ENCODE results near the gene TMEM72. TPM values are rescaled to one million over a fixed set of nuclear protein-coding genes. Genes with fewer than 3 reads are reported as not detected.
A peak's percentile ranks its signal among the peaks of the same experiment; 100 is the strongest.

TMEM72 gene
- total RNA-seq, 1 donor = not detected

DNA sequence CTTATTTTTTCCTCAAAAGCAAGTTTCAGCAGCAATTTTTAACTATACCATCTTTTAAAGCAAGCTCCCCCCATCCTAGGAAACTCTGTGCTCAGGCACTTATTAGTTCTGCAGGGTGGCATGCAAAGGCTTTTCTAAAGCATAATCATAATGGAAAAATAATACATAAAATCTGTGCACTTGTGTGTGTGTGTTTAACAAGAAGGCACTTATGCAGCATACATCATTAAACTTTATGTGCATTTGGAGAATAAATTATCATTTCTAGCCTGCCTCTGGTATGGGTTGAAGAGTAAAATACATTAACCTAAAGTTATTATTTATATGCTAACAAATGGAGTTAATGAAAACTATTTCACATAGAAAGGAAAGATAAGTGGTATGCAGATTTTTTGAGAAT lies 42.9 kb downstream of the TMEM72 start:
- Histone ChIP-seq H3K27ac (ENCODE audit: low read depth, low read length) (no peak overlapping the region), H3K27me3 (ENCODE audit: insufficient read depth, low read length) (no peaks in the 10 kb centered on the region), H3K4me2 (ENCODE audit: insufficient read depth, low read length) (no peak overlapping the region), H3K9me3 (ENCODE audit: low read depth, low read length) (no peaks in the 10 kb centered on the region), H3K4me1 (ENCODE audit: insufficient read depth, low read length) (peaks cover 13% of the 10 kb centered on the region), H3K4me3 (ENCODE audit: insufficient read depth, low read length) (no peak overlapping the region), H3K79me2 (ENCODE audit: insufficient read depth, low read length) (peaks cover 4% of the 10 kb centered on the region), H3K36me3 (ENCODE audit: insufficient read depth, low read length) (peaks cover 7% of the 10 kb centered on the region), H2AFZ (ENCODE audit: low read length) (no peak overlapping the region), H4K20me1 (ENCODE audit: insufficient read depth, low read length) (no peaks in the 10 kb centered on the region)
- TF ChIP-seq, protein P1, sequence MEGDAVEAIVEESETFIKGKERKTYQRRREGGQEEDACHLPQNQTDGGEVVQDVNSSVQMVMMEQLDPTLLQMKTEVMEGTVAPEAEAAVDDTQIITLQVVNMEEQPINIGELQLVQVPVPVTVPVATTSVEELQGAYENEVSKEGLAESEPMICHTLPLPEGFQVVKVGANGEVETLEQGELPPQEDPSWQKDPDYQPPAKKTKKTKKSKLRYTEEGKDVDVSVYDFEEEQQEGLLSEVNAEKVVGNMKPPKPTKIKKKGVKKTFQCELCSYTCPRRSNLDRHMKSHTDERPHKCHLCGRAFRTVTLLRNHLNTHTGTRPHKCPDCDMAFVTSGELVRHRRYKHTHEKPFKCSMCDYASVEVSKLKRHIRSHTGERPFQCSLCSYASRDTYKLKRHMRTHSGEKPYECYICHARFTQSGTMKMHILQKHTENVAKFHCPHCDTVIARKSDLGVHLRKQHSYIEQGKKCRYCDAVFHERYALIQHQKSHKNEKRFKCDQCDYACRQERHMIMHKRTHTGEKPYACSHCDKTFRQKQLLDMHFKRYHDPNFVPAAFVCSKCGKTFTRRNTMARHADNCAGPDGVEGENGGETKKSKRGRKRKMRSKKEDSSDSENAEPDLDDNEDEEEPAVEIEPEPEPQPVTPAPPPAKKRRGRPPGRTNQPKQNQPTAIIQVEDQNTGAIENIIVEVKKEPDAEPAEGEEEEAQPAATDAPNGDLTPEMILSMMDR (IDR thresholded peaks at IDR 0.05; ENCODE audit: extremely low read depth, low read depth, low read length) = no peak
- no peak for DNase-seq (ENCODE audit: insufficient read length, low spot score, missing footprints)

DNA sequence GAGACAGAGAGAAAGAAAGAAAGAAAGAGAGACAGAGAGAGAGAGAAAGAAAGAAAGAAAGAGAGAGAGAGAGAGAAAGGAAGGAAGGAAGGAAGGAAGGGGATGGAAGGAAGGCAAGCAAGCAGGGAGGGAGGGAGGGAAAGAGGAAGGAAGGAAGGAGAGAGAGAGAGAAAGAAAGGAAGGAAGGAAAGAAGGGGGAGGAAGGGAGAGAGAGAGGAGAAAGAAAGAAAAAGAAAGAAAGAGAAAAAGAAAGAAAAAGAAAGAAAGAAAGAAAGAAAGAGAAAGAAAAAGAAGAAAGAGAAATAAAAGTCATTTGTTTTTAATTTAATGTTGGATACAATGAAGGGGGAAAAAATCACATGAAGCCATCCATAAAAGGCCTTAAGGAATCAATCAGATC lies 43.8 kb downstream of the TMEM72 start:
- H3K36me3 ChIP-seq (ENCODE audit: insufficient read depth, low read length) = peaks cover 7% of the 10 kb centered on the region
- peaks cover 17% of the 10 kb centered on the region for H3K4me1 ChIP-seq (ENCODE audit: insufficient read depth, low read length)
- no peaks in the 10 kb centered on the region for H4K20me1 ChIP-seq (ENCODE audit: insufficient read depth, low read length)
- no peak for DNase-seq (ENCODE audit: insufficient read length, low spot score, missing footprints)
- H2AFZ ChIP-seq (ENCODE audit: low read length) = no peak overlapping the region
- no peak overlapping the region for H3K27ac ChIP-seq (ENCODE audit: low read depth, low read length)
- no peaks in the 10 kb centered on the region for H3K27me3 ChIP-seq (ENCODE audit: insufficient read depth, low read length)
- no peak overlapping the region for H3K4me3 ChIP-seq (ENCODE audit: insufficient read depth, low read length)
- H3K9me3 ChIP-seq (ENCODE audit: low read depth, low read length) = no peaks in the 10 kb centered on the region
- TF ChIP-seq, protein P1 (IDR thresholded peaks at IDR 0.05; ENCODE audit: extremely low read depth, low read depth, low read length) = no peak
- H3K4me2 ChIP-seq (ENCODE audit: insufficient read depth, low read length) = no peak overlapping the region
- peaks cover 4% of the 10 kb centered on the region for H3K79me2 ChIP-seq (ENCODE audit: insufficient read depth, low read length)

DNA sequence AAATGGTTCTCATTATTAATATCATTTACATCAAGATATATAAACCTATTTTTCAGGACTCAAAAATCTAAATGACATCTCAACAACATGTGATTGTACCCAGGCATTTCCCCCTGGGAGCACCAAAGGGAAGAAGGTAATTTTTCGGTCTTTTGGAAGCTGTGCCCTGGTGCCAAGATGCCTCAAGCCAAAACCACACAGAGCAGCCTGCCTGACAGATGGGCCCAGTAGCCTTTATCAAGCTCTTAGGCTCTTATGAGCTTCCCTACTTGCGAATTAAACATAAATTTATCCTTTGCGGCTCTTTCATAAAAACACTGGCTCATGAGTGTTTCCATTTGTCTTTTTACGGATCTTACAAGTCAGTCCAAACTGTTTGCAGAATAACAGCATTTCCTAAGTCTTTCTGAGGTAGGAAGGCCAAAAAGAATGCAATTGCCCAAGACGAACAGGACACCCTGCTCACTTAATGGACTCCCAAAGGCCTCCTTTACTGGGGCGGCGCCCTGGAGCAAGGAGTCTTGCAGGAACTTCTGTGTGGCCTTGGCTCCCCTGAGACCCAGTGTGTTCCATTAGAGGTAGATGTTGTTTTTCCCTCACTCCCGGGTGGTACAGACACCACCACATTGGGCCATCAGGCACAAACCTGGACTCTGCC lies 44.4 kb downstream of the TMEM72 start:
- Histone ChIP-seq H3K36me3 (ENCODE audit: insufficient read depth, low read length) (peaks cover 7% of the 10 kb centered on the region), H3K27me3 (ENCODE audit: insufficient read depth, low read length) (no peaks in the 10 kb centered on the region), H3K27ac (ENCODE audit: low read depth, low read length) (no peak overlapping the region), H3K79me2 (ENCODE audit: insufficient read depth, low read length) (peaks cover 4% of the 10 kb centered on the region), H4K20me1 (ENCODE audit: insufficient read depth, low read length) (no peaks in the 10 kb centered on the region), H3K4me2 (ENCODE audit: insufficient read depth, low read length) (no peak overlapping the region), H3K9me3 (ENCODE audit: low read depth, low read length) (no peaks in the 10 kb centered on the region), H2AFZ (ENCODE audit: low read length) (no peak overlapping the region), H3K4me3 (ENCODE audit: insufficient read depth, low read length) (no peak overlapping the region), H3K4me1 (ENCODE audit: insufficient read depth, low read length) (peaks cover 23% of the 10 kb centered on the region)
- TF ChIP-seq, protein P1 (IDR thresholded peaks at IDR 0.05; ENCODE audit: extremely low read depth, low read depth, low read length) = no peak
- DNase-seq (ENCODE audit: insufficient read length, low spot score, missing footprints) = peak; percentile 21

DNA sequence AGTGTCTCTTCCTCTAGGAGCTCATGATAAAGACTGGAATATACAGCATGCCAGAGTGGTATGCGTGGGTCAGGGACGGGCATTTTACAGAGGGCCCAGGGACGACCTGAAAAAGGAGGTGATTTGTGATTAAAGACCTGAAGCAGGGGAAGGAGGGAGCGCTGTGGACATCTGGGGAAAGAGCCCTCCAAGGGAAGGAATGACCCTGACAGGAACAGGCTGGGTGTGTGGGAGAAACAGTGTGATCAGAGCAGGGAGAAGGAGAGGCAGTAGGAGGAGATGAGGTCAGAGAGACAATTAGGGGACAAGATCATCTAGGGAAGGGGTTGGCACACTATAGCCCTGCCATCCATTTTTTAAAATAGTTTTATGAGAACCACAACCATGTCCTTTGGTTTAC lies 45.1 kb downstream of the TMEM72 start:
- Histone ChIP-seq H3K27me3 (ENCODE audit: insufficient read depth, low read length) (no peaks in the 10 kb centered on the region), H2AFZ (ENCODE audit: low read length) (no peak overlapping the region), H3K4me1 (ENCODE audit: insufficient read depth, low read length) (peaks cover 25% of the 10 kb centered on the region), H3K9me3 (ENCODE audit: low read depth, low read length) (no peaks in the 10 kb centered on the region), H3K27ac (ENCODE audit: low read depth, low read length) (no peak overlapping the region), H3K4me2 (ENCODE audit: insufficient read depth, low read length) (no peak overlapping the region), H4K20me1 (ENCODE audit: insufficient read depth, low read length) (no peaks in the 10 kb centered on the region), H3K36me3 (ENCODE audit: insufficient read depth, low read length) (peaks cover 7% of the 10 kb centered on the region), H3K4me3 (ENCODE audit: insufficient read depth, low read length) (no peak overlapping the region), H3K79me2 (ENCODE audit: insufficient read depth, low read length) (peaks cover 4% of the 10 kb centered on the region)
- no peak for DNase-seq (ENCODE audit: insufficient read length, low spot score, missing footprints)
- TF ChIP-seq, protein P1 (IDR thresholded peaks at IDR 0.05; ENCODE audit: extremely low read depth, low read depth, low read length) = no peak

All from osteoblast (primary cell).